ENCODE measurements around the gene OBSCN. TPM values are rescaled to one million over a fixed set of nuclear protein-coding genes. Genes with fewer than 3 reads are reported as not detected.

The OBSCN gene
- total RNA-seq, 1 donor from 2014 or later = 39.4 TPM

GRCh38 chr1:228204958-228205357 is 2.9 kb upstream of the OBSCN start:
- intact Hi-C loops (cut with DNase I) = no loop called here
- Histone ChIP-seq H3K27me3 (peaks cover 4% of the 10 kb centered on the region), H3K4me3 (no peak overlapping the region), H3K36me3 (no peaks in the 10 kb centered on the region), H3K9me3 (no peaks in the 10 kb centered on the region), H3K4me1 (no peaks in the 10 kb centered on the region), H3K27ac (no peak overlapping the region)
- no peak for ATAC-seq
- no peak for TF ChIP-seq CTCF (IDR thresholded peaks at IDR 0.05)
- no peak for DNase-seq

- H3K4me1 ChIP-seq = no peaks in the 10 kb centered on the region
- peaks cover 4% of the 10 kb centered on the region for H3K27me3 ChIP-seq
- ATAC-seq (no peak), DNase-seq (no peak)
- no peak for TF ChIP-seq CTCF (IDR thresholded peaks at IDR 0.05)
- H3K4me3 ChIP-seq = no peak overlapping the region
- H3K9me3 ChIP-seq = no peaks in the 10 kb centered on the region
- intact Hi-C loops (cut with DNase I) = no loop called here
- H3K36me3 ChIP-seq = no peaks in the 10 kb centered on the region
- no peak overlapping the region for H3K27ac ChIP-seq
Measured at GRCh38 chr1:228205526-228206436, 2.1 kb upstream of the OBSCN start.

- ATAC-seq = peak; percentile 8
- Histone ChIP-seq H3K27me3 (peaks cover 4% of the 10 kb centered on the region), H3K4me3 (no peak overlapping the region), H3K36me3 (no peaks in the 10 kb centered on the region), H3K4me1 (no peaks in the 10 kb centered on the region), H3K27ac (no peak overlapping the region), H3K9me3 (no peaks in the 10 kb centered on the region)
- intact Hi-C loops (cut with DNase I) = no loop called here
- no peak for DNase-seq
- TF ChIP-seq CTCF (IDR thresholded peaks at IDR 0.05) = no peak
Measured at GRCh38 chr1:228206582-228207351, 1.1 kb upstream of the OBSCN start.

- Histone ChIP-seq H3K9me3 (no peaks in the 10 kb centered on the region), H3K36me3 (no peaks in the 10 kb centered on the region), H3K4me3 (no peak overlapping the region), H3K27me3 (peaks cover 4% of the 10 kb centered on the region), H3K27ac (no peak overlapping the region), H3K4me1 (no peaks in the 10 kb centered on the region)
- no peak for TF ChIP-seq CTCF (IDR thresholded peaks at IDR 0.05)
- DNase-seq (no peak), ATAC-seq (peak; percentile 2)
- intact Hi-C loops (cut with DNase I) = no loop called here
Measured at GRCh38 chr1:228207381-228207810, 448 bp upstream of the OBSCN start.

- intact Hi-C loops (cut with DNase I) = no loop called here
- Histone ChIP-seq H3K9me3 (no peaks in the 10 kb centered on the region), H3K36me3 (no peaks in the 10 kb centered on the region), H3K4me3 (no peak overlapping the region), H3K27ac (no peak overlapping the region), H3K4me1 (peaks cover 7% of the 10 kb centered on the region), H3K27me3 (peaks cover 4% of the 10 kb centered on the region)
- TF ChIP-seq CTCF (IDR thresholded peaks at IDR 0.05) = no peak
- no peak for DNase-seq
- ATAC-seq = no peak
Measured at GRCh38 chr1:228208831-228209551, 1.1 kb downstream of the OBSCN start.
